T-cell (primary cell): Measurements from ENCODE around the gene DYNC1I1. TPM values are rescaled to one million over a fixed set of nuclear protein-coding genes. Genes with fewer than 3 reads are reported as not detected.

ENCODE experiments used
- ATAC-seq, 4 experiments: fragments of 200-7000 bp in 3 of 4; fragments of 150-1000 bp in 1 of 4; cut with Tn5 transposase; replicated peaks in 1 of 4; 1 replicate in 3 of 4; 2 replicates in 1 of 4; pipeline ENCODE4 v1.10.0; 2021; ENCODE audit warnings: moderate library complexity in 3 of 4, mild to moderate bottlenecking in 2 of 4, moderate number of reproducible peaks in 1 of 4
- CTCF ChIA-PET, 2 donors: fragments of 300-600 bp; sonication (Branson Sonifier 250); formaldehyde crosslinking; loops; one replicate each; lab custom pipeline; 2022; ENCODE audit warnings: antibody characterized with exemption in 2 of 2; lab: Charles Lee
- POLR2A ChIA-PET, 2 donors: fragments of 300-600 bp; sonication (Branson Sonifier 250); formaldehyde crosslinking; loops; one replicate each; lab custom pipeline; 2022; ENCODE audit warnings: antibody characterized with exemption in 2 of 2; lab: Charles Lee
- DNase-seq, 35 experiments: peaks; one replicate each; pipeline versions ENCODE4 v3.0.0 to v3.0.0-alpha.2; 2013 to 2023
- H3K27ac ChIP-seq: one replicate; pipeline ENCODE4 v1.5.1; 2013; ENCODE audit warnings: low read length
- H3K27me3 ChIP-seq, 2 experiments: replicated peaks in 1 of 2; 1 replicate in 1 of 2; 2 replicates in 1 of 2; pipeline versions ENCODE4 v1.6.1 to v1.7.0; 2013; ENCODE audit warnings: low read length in 1 of 2, mixed read lengths in 1 of 2; ENCODE audit not compliant: control insufficient read depth in 2 of 2, insufficient read depth in 2 of 2; ENCODE audit errors: extremely low read depth in 1 of 2
- H3K36me3 ChIP-seq, 2 donors: 1 replicate in 1 of 2; 2 replicates in 1 of 2; pipeline versions ENCODE4 v1.6.1 to v1.7.0; 2013; ENCODE audit warnings: low read length in 1 of 2; ENCODE audit not compliant: control insufficient read depth in 2 of 2, insufficient read depth in 1 of 2; ENCODE audit errors: extremely low read depth in 1 of 2
- H3K4me1 ChIP-seq, 2 experiments: 1 replicate in 1 of 2; 2 replicates in 1 of 2; pipeline versions ENCODE4 v1.6.1 to v1.7.0; 2013; ENCODE audit warnings: low read length in 2 of 2, mixed read lengths in 1 of 2; ENCODE audit not compliant: insufficient read depth in 2 of 2, control insufficient read depth in 1 of 2; ENCODE audit errors: extremely low read depth in 1 of 2
- H3K4me3 ChIP-seq, 2 donors: 1 replicate in 1 of 2; 2 replicates in 1 of 2; pipeline versions ENCODE4 v1.5.1 to v1.7.0; 2013; ENCODE audit warnings: mild to moderate bottlenecking in 2 of 2, low read length in 1 of 2, moderate library complexity in 1 of 2; ENCODE audit not compliant: control insufficient read depth in 1 of 2; ENCODE audit errors: extremely low read depth in 1 of 2
- H3K9me3 ChIP-seq: 2 replicates; pipeline ENCODE4 v1.7.0; 2013
- H3K27ac Mint-ChIP-seq, 2 donors: one replicate each; pipeline ENCODE4 v1.8.0; 2020 to 2021; ENCODE audit warnings: mild to moderate bottlenecking in 2 of 2, mixed read lengths in 2 of 2
- H3K27me3 Mint-ChIP-seq, 2 donors: one replicate each; pipeline ENCODE4 v1.8.0; 2021 to 2022; ENCODE audit warnings: mixed read lengths in 2 of 2
- H3K36me3 Mint-ChIP-seq: one replicate; pipeline ENCODE4 v1.8.0; 2021; ENCODE audit warnings: mixed read lengths
- H3K4me1 Mint-ChIP-seq, 3 donors: one replicate each; pipeline ENCODE4 v1.8.0; 2020 to 2022; ENCODE audit warnings: mixed read lengths in 3 of 3, mild to moderate bottlenecking in 1 of 3
- H3K4me3 Mint-ChIP-seq, 3 donors: one replicate each; pipeline ENCODE4 v1.8.0; 2020 to 2022; ENCODE audit warnings: mild to moderate bottlenecking in 3 of 3, mixed read lengths in 3 of 3, moderate library complexity in 3 of 3
- H3K9me3 Mint-ChIP-seq, 3 donors: one replicate each; pipeline ENCODE4 v1.8.0; 2020 to 2022; ENCODE audit warnings: mixed read lengths in 3 of 3
- WGBS: methylation state at CpG from one replicate; pipeline ENCODE4 v1.1.5; 2013; ENCODE audit warnings: missing lambda C conversion rate; ENCODE audit not compliant: insufficient coverage; 5-methylcytosine and 5-hydroxymethylcytosine counted together
- total RNA-seq, 35 experiments: library from RNA in 6 of 35; stranded (reverse) in 6 of 35; fragments of 120-200 nt in 1 of 35; gene quantifications; one replicate each; pipeline versions ENCODE4 v1.2.1 to v1.2.4 and lab custom pipeline; 2013 to 2026

Gene DYNC1I1
- total RNA-seq, 5 donors from 2014 or later (not counting 1 experiment from before 2014, with no cell fraction given) = 0.16 TPM; not detected in 4

DNA sequence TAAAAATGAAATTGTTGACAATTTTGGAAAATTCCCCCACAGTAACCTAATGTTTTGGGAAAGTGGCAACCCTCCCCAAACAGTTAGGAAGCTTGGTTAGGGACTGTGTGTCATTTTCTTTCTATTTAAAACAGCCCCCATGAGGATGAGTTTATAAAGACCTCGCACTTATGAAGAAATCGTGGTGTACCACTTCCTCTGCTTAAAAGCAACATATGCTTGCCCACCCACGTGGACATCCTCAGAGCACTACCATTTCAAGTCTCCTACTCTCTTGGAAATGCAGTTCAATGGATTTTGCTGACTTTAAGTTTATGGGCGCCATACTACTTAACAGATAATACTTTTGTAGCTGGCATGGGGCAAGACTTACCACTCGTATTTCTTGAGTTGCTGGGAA is 223.8 kb downstream of the DYNC1I1 start:
- no peaks in the 10 kb centered on the region for H3K9me3 Mint-ChIP-seq
- no peak overlapping the region for H3K27ac ChIP-seq
- no peaks in the 10 kb centered on the region for H3K4me1 Mint-ChIP-seq
- ChIA-PET POLR2A (no interaction called here), CTCF (no interaction called here)
- ATAC-seq (no peak), DNase-seq (no peak)
- WGBS = no CpG with 5 or more reads among the region's 5 CpGs
- no peak overlapping the region for H3K4me3 Mint-ChIP-seq
- H3K4me3 ChIP-seq = no peak overlapping the region
- H3K4me1 ChIP-seq = no peaks in the 10 kb centered on the region
- no peak overlapping the region for H3K27ac Mint-ChIP-seq
- H3K36me3 ChIP-seq = no peaks in the 10 kb centered on the region
- H3K27me3 Mint-ChIP-seq = peaks cover 8 to 18% of the 10 kb centered on the region in 2 donors
- no peaks in the 10 kb centered on the region for H3K27me3 ChIP-seq
- H3K9me3 ChIP-seq = no peaks in the 10 kb centered on the region
- no peaks in the 10 kb centered on the region for H3K36me3 Mint-ChIP-seq

DNA sequence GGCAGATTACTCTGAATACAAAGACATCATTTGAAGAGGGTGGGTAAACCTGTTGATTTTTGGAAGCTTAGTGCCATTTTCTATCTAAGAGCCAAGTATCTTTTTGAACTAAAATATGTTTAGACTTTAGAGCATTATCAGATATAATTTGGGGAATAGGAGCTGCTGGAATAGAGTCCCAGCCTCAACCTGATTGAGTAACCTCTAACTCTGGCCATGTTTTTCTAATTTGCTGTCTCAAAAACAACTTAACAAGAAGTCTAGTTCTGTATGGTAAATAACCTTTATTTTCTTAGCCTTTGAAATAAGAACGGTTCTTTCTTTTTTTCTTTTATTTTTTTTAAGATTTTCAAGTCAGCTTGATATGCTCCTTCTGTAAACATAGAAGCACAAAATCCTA is 224.5 kb downstream of the DYNC1I1 start:
- Histone ChIP-seq H3K9me3 (no peaks in the 10 kb centered on the region), H3K36me3 (no peaks in the 10 kb centered on the region), H3K4me1 (no peaks in the 10 kb centered on the region), H3K27me3 (no peaks in the 10 kb centered on the region), H3K4me3 (no peak overlapping the region), H3K27ac (no peak overlapping the region)
- Mint-ChIP-seq H3K27ac (no peak overlapping the region), H3K4me1 (no peaks in the 10 kb centered on the region), H3K27me3 (peaks cover 8 to 18% of the 10 kb centered on the region in 2 donors), H3K36me3 (no peaks in the 10 kb centered on the region), H3K9me3 (no peaks in the 10 kb centered on the region), H3K4me3 (no peak overlapping the region)
- ATAC-seq (no peak), DNase-seq (no peak)
- no CpG with 5 or more reads among the region's 1 CpG for WGBS
- ChIA-PET POLR2A (no interaction called here), CTCF (no interaction called here)

DNA sequence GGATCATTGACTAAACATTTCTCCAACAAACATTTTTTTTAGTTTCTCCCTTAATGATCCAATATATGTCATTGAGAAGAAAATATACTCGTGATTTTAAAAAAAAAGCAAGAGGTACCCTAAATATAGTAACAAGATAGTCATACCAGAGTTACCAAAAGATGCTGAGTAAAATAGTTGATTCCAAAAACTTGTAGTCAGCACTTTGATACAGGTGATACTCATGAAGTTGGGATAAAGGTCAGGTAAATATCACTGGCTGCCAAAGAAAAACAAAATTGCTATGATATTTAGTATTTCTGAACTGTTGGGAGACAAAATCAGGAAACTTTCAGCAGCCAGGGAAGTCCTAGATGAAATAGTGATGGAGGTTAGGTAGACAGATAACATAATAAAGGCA is 225.3 kb downstream of the DYNC1I1 start:
- Mint-ChIP-seq H3K4me3 (no peak overlapping the region), H3K36me3 (no peaks in the 10 kb centered on the region)
- no CpG with 5 or more reads among the region's 1 CpG for WGBS

DNA sequence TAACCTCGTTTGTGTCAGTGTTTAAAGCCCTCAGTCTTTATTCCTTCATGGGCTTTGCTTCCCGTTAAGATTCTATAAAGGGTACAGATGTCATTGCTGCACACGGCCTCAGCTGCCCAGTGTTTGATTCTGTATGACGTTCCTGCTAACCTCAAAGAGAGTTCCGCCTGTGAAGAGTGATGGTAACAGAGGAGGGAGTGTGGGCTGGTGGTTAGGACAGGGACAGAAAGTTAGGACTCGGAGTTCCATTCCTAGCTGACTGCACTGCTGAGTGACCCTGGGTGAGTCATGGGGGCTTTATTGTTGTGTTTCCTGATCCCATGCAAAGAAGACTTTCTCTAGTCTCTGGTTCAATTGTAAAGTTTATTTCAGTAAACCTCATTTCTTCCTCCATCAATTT is 227.1 kb downstream of the DYNC1I1 start:
- Mint-ChIP-seq H3K27ac (no peak overlapping the region), H3K27me3 (peaks cover 4 to 10% of the 10 kb centered on the region in 2 donors), H3K36me3 (no peaks in the 10 kb centered on the region), H3K4me3 (no peak overlapping the region), H3K4me1 (no peaks in the 10 kb centered on the region), H3K9me3 (no peaks in the 10 kb centered on the region)
- WGBS = 60% methylated on average over 4 of the region's 6 CpGs
- Histone ChIP-seq H3K4me1 (no peaks in the 10 kb centered on the region), H3K27ac (no peak overlapping the region), H3K27me3 (no peaks in the 10 kb centered on the region), H3K9me3 (no peaks in the 10 kb centered on the region), H3K36me3 (no peaks in the 10 kb centered on the region), H3K4me3 (no peak overlapping the region)
- POLR2A ChIA-PET = no interaction called here
- ATAC-seq (no peak), DNase-seq (no peak)
- CTCF ChIA-PET = no interaction called here

More for the DNA sequence above, 225.3 kb downstream of the DYNC1I1 start:
- ATAC-seq = no peak
- no peaks in the 10 kb centered on the region for H3K9me3 Mint-ChIP-seq
- no peak overlapping the region for H3K27ac Mint-ChIP-seq
- POLR2A ChIA-PET = no interaction called here
- H3K27me3 Mint-ChIP-seq = peaks cover 6 to 14% of the 10 kb centered on the region in 2 donors
- no peaks in the 10 kb centered on the region for H3K4me1 ChIP-seq
- no peaks in the 10 kb centered on the region for H3K9me3 ChIP-seq
- H3K27ac ChIP-seq = no peak overlapping the region
- no peaks in the 10 kb centered on the region for H3K36me3 ChIP-seq
- H3K27me3 ChIP-seq = no peaks in the 10 kb centered on the region
- H3K4me3 ChIP-seq = no peak overlapping the region
- CTCF ChIA-PET = no interaction called here
- no peaks in the 10 kb centered on the region for H3K4me1 Mint-ChIP-seq
- DNase-seq = no peak

DNA sequence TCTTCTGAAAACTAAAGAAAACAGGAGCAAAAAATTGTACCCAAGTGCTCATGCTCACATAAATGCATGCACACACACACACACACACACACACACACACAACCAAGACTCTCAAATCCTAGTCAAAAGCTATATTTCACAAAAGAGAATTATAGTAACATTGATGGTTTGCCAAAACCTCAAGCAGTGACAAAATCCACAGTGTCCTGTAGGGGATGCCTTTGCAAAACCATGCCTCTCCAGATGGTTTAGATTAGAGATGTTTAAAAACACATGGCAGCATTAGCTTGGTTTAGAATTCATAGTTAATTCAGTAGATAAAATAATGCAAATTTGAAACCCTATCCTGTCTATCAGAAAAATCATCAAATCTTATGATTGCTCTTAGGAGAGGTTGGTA is 232.2 kb downstream of the DYNC1I1 start:
- ChIA-PET CTCF (no interaction called here), POLR2A (no interaction called here)
- Histone ChIP-seq H3K9me3 (no peaks in the 10 kb centered on the region), H3K4me3 (no peak overlapping the region), H3K27ac (no peak overlapping the region), H3K36me3 (no peaks in the 10 kb centered on the region), H3K27me3 (no peaks in the 10 kb centered on the region), H3K4me1 (no peaks in the 10 kb centered on the region)
- Mint-ChIP-seq H3K36me3 (no peaks in the 10 kb centered on the region), H3K9me3 (no peaks in the 10 kb centered on the region), H3K4me1 (no peaks in the 10 kb centered on the region), H3K4me3 (no peak overlapping the region), H3K27me3 (peaks cover 0 to 13% of the 10 kb centered on the region in 2 donors), H3K27ac (no peak overlapping the region)
- DNase-seq (no peak), ATAC-seq (no peak)

DNA sequence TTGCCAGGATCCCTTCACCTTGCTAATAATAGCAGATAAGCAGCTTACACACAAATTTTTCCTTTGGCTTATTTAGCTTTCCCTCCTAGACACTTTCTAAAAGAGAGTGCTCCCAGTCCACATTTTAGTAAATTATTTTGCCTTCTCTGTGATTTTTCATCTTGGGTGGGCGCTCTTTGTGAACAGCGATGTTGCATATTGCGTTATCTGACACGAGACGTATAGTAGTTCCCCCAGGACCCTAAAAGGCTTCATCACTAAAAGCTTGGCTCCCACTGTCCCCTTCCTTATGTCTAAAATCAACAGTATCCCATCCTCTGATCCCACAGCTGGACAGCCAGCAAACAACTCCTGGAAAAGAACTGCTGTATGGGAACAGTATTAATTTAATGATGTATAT is 232.9 kb downstream of the DYNC1I1 start:
- Histone ChIP-seq H3K9me3 (no peaks in the 10 kb centered on the region), H3K27ac (no peak overlapping the region), H3K4me3 (no peak overlapping the region), H3K4me1 (no peaks in the 10 kb centered on the region), H3K27me3 (no peaks in the 10 kb centered on the region), H3K36me3 (no peaks in the 10 kb centered on the region)
- ChIA-PET POLR2A (no interaction called here), CTCF (no interaction called here)
- Mint-ChIP-seq H3K36me3 (no peaks in the 10 kb centered on the region), H3K4me3 (no peak overlapping the region), H3K27ac (no peak overlapping the region), H3K4me1 (no peaks in the 10 kb centered on the region), H3K27me3 (peaks cover 0 to 16% of the 10 kb centered on the region in 2 donors), H3K9me3 (no peaks in the 10 kb centered on the region)
- WGBS = 95% methylated on average over 5 of the region's 5 CpGs
- no peak for ATAC-seq
- DNase-seq = no peak

DNA sequence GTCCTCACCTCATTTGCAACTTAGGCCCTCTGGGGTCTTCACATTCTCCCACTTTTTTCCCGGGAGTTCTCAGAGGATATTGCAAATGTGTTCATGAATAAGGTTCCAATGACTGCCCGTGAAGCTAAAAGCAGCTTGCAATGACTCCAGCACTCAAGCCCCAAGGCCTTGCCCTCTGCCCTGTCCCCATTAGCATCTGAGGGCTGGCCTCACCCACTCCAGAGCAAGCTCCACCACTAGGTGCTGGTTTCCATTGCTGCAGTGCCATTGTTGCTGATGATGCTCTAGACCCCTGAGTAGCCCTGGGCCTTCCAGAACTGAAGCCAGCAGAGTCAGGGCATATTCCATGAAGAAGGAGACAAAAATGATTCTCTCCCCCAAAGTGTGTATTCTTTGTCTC is 236.8 kb downstream of the DYNC1I1 start:
- Histone ChIP-seq H3K4me1 (no peaks in the 10 kb centered on the region), H3K27ac (no peak overlapping the region), H3K9me3 (no peaks in the 10 kb centered on the region), H3K27me3 (no peaks in the 10 kb centered on the region), H3K4me3 (no peak overlapping the region), H3K36me3 (no peaks in the 10 kb centered on the region)
- DNase-seq (no peak), ATAC-seq (no peak)
- no peaks in the 10 kb centered on the region for H3K9me3 Mint-ChIP-seq
- no peaks in the 10 kb centered on the region for H3K4me1 Mint-ChIP-seq
- ChIA-PET POLR2A (no interaction called here), CTCF (no interaction called here)
- no peak overlapping the region for H3K4me3 Mint-ChIP-seq
- H3K36me3 Mint-ChIP-seq = no peaks in the 10 kb centered on the region
- H3K27ac Mint-ChIP-seq = no peak overlapping the region
- H3K27me3 Mint-ChIP-seq = peaks cover 5 to 21% of the 10 kb centered on the region in 2 donors
- 86% methylated on average over 1 of the region's 2 CpGs for WGBS
